HepG2 (cell line): ENCODE results near the gene POC1B. TPM values are rescaled to one million over a fixed set of nuclear protein-coding genes. Genes with fewer than 3 reads are reported as not detected.

Experiments used
- CENPX ChIP-seq: sonication (generic); formaldehyde crosslinking; IDR thresholded peaks from 2 replicates; pipeline ENCODE4 v1.9.0; 2021; ENCODE audit warnings: mild to moderate bottlenecking, missing genetic modification reagents, moderate library complexity
- NBN ChIP-seq: fragments of 450-650 bp; conservative IDR thresholded peaks from 2 replicates; pipeline ENCODE4 v1.6.1; 2017
- ZFP82 ChIP-seq: sonication (generic); formaldehyde crosslinking; IDR thresholded peaks from 2 replicates; pipeline ENCODE4 v1.5.1; 2020; ENCODE audit warnings: mild to moderate bottlenecking, missing genetic modification reagents, borderline replicate concordance
- ZNF430 ChIP-seq: sonication (generic); formaldehyde crosslinking; IDR thresholded peaks from 2 replicates; pipeline ENCODE4 v1.9.0; 2021; ENCODE audit warnings: mild to moderate bottlenecking, missing genetic modification reagents
- ZNF550 ChIP-seq: sonication (generic); formaldehyde crosslinking; IDR thresholded peaks from 2 replicates; pipeline ENCODE4 v1.4.0; 2020; ENCODE audit warnings: mild to moderate bottlenecking, missing genetic modification reagents, borderline replicate concordance
- polyA plus RNA-seq, 8 experiments: library from polyadenylated mRNA; depleted of rRNA in 3 of 8; stranded (reverse) in 7 of 8; unstranded in 1 of 8; fragments of >200 nt; fragmentation: Illumina TruSeq in 4 of 8; extraction: Trizol in 4 of 8; gene quantifications; 2 replicates each; pipeline versions ENCODE4 v1.2.1 to v1.2.3, GENCODE V29; 2011 to 2016; ENCODE audit warnings: low read depth in 4 of 8, missing spikeins in 1 of 8, mixed read lengths in 1 of 8; ENCODE audit not compliant: insufficient read depth in 1 of 8
- total RNA-seq, 5 experiments: library from RNA; depleted of rRNA; stranded (reverse); fragments of >200 nt; fragmentation: Illumina TruSeq; extraction: Trizol; gene quantifications; 2 replicates each; pipeline ENCODE4 v1.2.3, GENCODE V29; 2016; ENCODE audit warnings: low read depth in 1 of 5
- TF ChIP-seq, protein P1 (sequence below): sonication (generic); formaldehyde crosslinking; IDR thresholded peaks from 2 replicates; pipeline ENCODE4 v1.9.0; 2021; ENCODE audit warnings: mild to moderate bottlenecking, missing genetic modification reagents
- TF ChIP-seq, protein P2 (sequence below): sonication (generic); formaldehyde crosslinking; IDR thresholded peaks from 2 replicates; pipeline ENCODE4 v1.4.0; 2020; ENCODE audit warnings: missing genetic modification reagents, borderline replicate concordance
- TF ChIP-seq, protein P3 (sequence below): sonication (generic); formaldehyde crosslinking; IDR thresholded peaks from 2 replicates; pipeline ENCODE4 v1.5.0; 2020; ENCODE audit warnings: mild to moderate bottlenecking, missing genetic modification reagents, borderline replicate concordance
- TF ChIP-seq, protein P4 (sequence below): sonication (generic); formaldehyde crosslinking; IDR thresholded peaks from 2 replicates; pipeline ENCODE4 v1.8.0; 2022; ENCODE audit warnings: missing genetic modification reagents, mild to moderate bottlenecking, inconsistent platforms, borderline replicate concordance
- TF ChIP-seq, protein P5 (sequence below): sonication (generic); formaldehyde crosslinking; IDR thresholded peaks from 2 replicates; pipeline ENCODE4 v1.5.0; 2020; ENCODE audit warnings: missing genetic modification reagents, mild to moderate bottlenecking, borderline replicate concordance
- TF ChIP-seq, protein P6 (sequence below): sonication (generic); formaldehyde crosslinking; IDR thresholded peaks from 2 replicates; pipeline ENCODE4 v1.5.1; 2020; ENCODE audit warnings: missing genetic modification reagents, mild to moderate bottlenecking, borderline replicate concordance

Gene POC1B
- total and polyA plus RNA-seq, 2 of the 13 experiments (the other 11 are each of a cell fraction or from before 2014, with no cell fraction given): 9.3 to 11.0 TPM

DNA sequence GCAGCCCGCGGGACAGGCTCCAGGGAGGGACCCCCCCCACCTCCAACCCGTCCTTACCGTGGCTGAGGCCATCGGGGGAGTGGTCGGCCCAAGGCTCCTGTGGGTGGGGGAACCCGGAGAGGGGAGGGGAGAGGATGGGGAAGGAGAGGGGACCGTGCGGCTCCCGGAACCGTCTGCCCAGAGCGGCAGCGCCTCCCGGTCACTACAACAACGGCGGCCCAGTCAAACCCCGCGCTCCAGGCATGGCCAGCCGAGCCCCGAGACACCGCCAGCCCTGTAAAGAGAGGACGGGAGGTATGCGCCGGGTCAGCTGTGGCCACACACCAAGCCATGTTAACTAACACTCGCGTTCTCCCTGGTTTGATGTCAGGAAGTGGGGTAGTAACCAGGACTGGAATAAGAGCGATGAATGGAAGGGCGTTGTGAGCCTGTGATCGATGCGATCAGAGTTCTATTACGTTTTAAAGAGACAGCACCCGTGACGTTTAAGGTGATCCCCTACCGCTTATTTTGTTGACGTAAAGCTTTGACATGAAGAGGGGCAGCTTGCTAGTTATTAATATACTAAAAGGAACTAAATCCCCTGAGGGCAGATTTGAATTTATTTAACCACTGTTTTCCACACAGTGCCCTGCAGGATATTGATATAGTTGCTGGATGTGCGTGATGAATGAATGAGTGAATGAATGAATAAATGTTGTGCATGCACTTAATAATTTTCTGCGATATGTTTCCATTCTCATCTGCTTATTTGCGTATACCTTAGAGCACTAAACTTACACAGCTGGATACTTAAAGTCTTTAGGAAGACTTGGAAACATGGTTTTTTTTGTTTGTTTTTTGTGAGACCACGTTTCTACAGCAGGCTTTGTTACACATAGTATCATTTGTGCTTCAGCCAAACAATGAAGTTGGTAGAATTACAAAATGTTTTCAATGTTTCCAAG is at the start of gene POC1B (continued):
- TF ChIP-seq ZNF550 (no peak), CENPX (CRISPR knock-in tag) (no peak), ZFP82 (CRISPR knock-in tag) (no peak; the same call in 1 of the 2 replicates), ZNF430 (peak; percentile 79; the same call in 1 of the 2 replicates), NBN (no peak)
- TF ChIP-seq, protein P1, sequence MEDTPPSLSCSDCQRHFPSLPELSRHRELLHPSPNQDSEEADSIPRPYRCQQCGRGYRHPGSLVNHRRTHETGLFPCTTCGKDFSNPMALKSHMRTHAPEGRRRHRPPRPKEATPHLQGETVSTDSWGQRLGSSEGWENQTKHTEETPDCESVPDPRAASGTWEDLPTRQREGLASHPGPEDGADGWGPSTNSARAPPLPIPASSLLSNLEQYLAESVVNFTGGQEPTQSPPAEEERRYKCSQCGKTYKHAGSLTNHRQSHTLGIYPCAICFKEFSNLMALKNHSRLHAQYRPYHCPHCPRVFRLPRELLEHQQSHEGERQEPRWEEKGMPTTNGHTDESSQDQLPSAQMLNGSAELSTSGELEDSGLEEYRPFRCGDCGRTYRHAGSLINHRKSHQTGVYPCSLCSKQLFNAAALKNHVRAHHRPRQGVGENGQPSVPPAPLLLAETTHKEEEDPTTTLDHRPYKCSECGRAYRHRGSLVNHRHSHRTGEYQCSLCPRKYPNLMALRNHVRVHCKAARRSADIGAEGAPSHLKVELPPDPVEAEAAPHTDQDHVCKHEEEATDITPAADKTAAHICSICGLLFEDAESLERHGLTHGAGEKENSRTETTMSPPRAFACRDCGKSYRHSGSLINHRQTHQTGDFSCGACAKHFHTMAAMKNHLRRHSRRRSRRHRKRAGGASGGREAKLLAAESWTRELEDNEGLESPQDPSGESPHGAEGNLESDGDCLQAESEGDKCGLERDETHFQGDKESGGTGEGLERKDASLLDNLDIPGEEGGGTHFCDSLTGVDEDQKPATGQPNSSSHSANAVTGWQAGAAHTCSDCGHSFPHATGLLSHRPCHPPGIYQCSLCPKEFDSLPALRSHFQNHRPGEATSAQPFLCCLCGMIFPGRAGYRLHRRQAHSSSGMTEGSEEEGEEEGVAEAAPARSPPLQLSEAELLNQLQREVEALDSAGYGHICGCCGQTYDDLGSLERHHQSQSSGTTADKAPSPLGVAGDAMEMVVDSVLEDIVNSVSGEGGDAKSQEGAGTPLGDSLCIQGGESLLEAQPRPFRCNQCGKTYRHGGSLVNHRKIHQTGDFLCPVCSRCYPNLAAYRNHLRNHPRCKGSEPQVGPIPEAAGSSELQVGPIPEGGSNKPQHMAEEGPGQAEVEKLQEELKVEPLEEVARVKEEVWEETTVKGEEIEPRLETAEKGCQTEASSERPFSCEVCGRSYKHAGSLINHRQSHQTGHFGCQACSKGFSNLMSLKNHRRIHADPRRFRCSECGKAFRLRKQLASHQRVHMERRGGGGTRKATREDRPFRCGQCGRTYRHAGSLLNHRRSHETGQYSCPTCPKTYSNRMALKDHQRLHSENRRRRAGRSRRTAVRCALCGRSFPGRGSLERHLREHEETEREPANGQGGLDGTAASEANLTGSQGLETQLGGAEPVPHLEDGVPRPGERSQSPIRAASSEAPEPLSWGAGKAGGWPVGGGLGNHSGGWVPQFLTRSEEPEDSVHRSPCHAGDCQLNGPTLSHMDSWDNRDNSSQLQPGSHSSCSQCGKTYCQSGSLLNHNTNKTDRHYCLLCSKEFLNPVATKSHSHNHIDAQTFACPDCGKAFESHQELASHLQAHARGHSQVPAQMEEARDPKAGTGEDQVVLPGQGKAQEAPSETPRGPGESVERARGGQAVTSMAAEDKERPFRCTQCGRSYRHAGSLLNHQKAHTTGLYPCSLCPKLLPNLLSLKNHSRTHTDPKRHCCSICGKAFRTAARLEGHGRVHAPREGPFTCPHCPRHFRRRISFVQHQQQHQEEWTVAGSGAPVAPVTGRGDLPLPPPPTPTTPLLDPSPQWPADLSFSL (CRISPR knock-in tag): no peak
- TF ChIP-seq, protein P2, sequence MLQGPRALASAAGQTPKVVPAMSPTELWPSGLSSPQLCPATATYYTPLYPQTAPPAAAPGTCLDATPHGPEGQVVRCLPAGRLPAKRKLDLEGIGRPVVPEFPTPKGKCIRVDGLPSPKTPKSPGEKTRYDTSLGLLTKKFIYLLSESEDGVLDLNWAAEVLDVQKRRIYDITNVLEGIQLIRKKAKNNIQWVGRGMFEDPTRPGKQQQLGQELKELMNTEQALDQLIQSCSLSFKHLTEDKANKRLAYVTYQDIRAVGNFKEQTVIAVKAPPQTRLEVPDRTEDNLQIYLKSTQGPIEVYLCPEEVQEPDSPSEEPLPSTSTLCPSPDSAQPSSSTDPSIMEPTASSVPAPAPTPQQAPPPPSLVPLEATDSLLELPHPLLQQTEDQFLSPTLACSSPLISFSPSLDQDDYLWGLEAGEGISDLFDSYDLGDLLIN (CRISPR knock-in tag): no peak
- TF ChIP-seq, protein P3, sequence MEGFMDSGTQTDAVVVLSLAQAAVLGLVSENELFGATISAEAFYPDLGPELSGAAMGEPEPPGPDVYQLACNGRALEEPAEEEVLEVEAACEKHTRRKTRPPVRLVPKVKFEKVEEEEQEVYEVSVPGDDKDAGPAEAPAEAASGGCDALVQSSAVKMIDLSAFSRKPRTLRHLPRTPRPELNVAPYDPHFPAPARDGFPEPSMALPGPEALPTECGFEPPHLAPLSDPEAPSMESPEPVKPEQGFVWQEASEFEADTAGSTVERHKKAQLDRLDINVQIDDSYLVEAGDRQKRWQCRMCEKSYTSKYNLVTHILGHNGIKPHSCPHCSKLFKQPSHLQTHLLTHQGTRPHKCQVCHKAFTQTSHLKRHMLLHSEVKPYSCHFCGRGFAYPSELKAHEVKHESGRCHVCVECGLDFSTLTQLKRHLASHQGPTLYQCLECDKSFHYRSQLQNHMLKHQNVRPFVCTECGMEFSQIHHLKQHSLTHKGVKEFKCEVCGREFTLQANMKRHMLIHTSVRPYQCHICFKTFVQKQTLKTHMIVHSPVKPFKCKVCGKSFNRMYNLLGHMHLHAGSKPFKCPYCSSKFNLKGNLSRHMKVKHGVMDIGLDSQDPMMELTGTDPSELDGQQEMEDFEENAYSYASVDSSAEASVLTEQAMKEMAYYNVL (CRISPR knock-in tag): no peak; the same call in 1 of the 2 replicates
- TF ChIP-seq, protein P4, sequence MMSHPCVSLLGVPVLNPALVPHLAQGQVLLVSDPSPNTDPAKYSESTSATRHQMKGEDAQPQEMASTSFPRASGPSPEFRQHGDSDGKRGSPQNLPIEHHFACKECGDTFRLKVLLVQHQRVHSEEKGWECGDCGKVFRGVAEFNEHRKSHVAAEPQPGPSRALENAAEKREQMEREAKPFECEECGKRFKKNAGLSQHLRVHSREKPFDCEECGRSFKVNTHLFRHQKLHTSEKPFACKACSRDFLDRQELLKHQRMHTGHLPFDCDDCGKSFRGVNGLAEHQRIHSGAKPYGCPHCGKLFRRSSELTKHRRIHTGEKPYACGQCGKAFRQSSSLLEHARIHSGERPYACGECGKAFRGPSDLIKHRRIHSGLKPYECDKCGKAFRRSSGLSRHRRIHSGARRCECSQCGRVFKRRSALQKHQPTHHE (CRISPR knock-in tag): peak; percentile 79; the same call in 1 of the 2 replicates
- TF ChIP-seq, protein P5, sequence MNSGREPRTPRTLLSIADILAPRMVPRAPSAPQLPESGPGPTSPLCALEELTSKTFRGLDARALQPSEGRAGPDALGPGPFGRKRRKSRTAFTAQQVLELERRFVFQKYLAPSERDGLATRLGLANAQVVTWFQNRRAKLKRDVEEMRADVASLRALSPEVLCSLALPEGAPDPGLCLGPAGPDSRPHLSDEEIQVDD (CRISPR knock-in tag): no peak
- TF ChIP-seq, protein P6, sequence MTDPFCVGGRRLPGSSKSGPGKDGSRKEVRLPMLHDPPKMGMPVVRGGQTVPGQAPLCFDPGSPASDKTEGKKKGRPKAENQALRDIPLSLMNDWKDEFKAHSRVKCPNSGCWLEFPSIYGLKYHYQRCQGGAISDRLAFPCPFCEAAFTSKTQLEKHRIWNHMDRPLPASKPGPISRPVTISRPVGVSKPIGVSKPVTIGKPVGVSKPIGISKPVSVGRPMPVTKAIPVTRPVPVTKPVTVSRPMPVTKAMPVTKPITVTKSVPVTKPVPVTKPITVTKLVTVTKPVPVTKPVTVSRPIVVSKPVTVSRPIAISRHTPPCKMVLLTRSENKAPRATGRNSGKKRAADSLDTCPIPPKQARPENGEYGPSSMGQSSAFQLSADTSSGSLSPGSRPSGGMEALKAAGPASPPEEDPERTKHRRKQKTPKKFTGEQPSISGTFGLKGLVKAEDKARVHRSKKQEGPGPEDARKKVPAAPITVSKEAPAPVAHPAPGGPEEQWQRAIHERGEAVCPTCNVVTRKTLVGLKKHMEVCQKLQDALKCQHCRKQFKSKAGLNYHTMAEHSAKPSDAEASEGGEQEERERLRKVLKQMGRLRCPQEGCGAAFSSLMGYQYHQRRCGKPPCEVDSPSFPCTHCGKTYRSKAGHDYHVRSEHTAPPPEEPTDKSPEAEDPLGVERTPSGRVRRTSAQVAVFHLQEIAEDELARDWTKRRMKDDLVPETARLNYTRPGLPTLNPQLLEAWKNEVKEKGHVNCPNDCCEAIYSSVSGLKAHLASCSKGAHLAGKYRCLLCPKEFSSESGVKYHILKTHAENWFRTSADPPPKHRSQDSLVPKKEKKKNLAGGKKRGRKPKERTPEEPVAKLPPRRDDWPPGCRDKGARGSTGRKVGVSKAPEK (CRISPR knock-in tag): no peak
